AG09309 (cell line): ENCODE data around the gene RXYLT1.

Source experiments
- DNase-seq: peaks from one replicate; pipeline ENCODE4 v3.0.0-alpha.2; 2010; ENCODE audit warnings: low read depth
- H3K4me3 ChIP-seq: 2 replicates; pipeline ENCODE4 v1.5.1; 2011; ENCODE audit warnings: mild to moderate bottlenecking, low read depth, low read length, moderate library complexity; ENCODE audit not compliant: control insufficient read depth
- TF ChIP-seq, protein P1 (sequence below): IDR thresholded peaks from 2 replicates; pipeline ENCODE4 v1.5.1; 2011; ENCODE audit warnings: mild to moderate bottlenecking, low read depth, low read length, inconsistent platforms; ENCODE audit not compliant: insufficient read depth, control insufficient read depth; ENCODE audit errors: missing control alignments

Gene RXYLT1

DNA sequence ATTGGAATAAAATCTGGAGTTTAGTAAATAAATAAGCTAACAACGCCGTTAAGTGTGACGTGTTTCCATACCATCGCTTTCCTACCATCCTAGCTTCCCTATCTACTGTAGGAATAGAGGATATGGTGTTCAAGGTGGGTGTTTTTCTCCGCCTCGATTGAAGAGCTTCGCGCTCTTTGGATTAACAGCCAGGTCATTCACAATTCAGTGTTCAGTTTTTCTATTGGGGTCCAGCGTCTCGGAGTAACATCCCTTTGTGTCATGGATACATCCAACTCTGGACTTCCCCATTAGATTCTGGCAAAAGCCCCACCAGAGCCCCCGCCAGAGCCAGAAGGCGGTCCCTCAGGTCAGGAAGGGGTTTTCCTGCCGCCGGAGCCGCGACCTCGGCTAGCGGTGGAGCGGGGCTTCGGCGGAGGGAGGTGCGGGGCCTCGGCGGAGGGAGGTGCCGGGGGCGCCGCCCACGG lies 63.6 kb downstream of the RXYLT1 start:
- peak overlapping the region; percentile 53 for H3K4me3 ChIP-seq
- DNase-seq: no peak
- TF ChIP-seq, protein P1, sequence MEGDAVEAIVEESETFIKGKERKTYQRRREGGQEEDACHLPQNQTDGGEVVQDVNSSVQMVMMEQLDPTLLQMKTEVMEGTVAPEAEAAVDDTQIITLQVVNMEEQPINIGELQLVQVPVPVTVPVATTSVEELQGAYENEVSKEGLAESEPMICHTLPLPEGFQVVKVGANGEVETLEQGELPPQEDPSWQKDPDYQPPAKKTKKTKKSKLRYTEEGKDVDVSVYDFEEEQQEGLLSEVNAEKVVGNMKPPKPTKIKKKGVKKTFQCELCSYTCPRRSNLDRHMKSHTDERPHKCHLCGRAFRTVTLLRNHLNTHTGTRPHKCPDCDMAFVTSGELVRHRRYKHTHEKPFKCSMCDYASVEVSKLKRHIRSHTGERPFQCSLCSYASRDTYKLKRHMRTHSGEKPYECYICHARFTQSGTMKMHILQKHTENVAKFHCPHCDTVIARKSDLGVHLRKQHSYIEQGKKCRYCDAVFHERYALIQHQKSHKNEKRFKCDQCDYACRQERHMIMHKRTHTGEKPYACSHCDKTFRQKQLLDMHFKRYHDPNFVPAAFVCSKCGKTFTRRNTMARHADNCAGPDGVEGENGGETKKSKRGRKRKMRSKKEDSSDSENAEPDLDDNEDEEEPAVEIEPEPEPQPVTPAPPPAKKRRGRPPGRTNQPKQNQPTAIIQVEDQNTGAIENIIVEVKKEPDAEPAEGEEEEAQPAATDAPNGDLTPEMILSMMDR: no peak

DNA sequence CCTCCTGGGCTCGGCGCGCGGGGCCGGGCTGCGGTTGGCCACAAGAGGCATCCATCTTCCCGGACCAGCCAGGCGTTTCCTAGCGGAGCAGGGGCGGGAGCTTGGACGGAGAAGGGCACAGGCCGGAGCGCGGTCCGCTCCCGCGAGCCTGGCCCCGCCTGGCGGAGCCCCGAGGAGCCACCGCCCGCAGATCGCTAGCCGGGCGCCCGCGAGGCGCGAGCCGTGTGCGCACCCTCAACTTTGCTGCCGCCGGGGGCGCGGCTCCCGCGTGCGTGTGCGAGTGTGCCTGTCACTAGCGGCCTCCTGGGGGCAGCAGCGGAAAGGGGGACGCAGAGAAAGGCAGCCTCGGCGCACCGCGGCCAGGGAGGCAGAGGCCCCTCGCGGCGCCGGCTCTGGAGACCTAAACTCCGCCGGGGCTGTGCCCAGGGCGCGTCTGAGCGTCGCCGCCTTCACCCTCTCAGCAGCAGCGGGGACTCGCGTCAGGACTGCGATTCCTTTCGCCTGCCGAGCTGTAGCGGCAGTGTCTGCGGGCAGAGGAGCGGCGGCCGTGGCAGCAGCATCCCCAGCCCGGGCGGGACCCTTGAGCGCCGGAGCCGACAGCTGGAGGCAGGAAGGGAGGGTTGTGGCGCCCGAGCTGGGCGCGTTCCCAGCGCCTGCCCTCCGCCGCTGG lies 64.1 kb downstream of the RXYLT1 start:
- H3K4me3 ChIP-seq: peak overlapping the region; percentile 88
- DNase-seq: peak; percentile 85
- TF ChIP-seq, protein P1: peak; percentile 86

DNA sequence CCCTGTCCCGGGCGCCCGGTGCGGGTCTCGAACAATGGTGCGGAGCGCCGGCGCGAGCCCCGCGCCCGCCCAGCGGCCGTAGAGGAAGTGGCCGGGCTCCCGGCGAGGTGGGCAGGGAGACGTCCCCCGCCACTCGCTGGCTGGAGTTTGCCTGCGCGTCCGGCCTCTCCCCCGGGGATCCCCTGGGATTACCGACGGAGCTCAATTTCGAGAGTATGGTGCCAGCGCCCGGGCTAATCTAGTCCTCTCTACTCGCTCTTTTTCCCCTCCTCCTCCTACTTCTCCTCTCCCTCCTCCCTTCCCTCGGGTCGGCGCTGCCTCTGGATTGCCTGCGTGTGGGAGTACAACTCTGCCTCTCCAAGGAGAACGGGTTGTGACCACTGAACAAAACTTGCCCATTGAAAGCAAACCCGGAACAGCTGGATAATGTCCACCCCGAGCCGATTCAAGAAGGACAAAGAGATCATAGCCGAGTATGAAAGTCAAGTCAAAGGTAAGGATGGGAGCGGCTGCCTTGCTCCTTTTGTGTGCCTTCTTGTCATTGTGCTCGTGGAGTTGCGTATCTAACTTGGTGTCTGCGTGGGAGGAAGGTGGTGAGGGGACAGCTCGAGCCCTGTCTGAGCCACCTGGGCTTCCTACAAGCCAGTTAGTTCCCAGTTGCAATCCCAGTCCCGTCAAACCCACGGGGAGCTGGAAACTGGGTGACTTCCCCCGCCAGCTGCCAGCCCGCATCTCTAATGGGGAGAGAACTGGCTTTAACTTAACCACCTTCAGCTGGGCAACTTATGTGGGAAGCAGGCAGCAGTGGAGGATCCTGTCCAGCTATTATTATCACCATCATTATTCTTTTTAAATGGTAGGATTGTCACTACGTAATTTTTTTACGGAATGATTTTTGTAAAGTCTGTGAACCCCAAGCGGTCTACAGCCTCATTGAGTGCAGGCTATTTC lies 65.0 kb downstream of the RXYLT1 start, which contains the start of gene SRGAP1:
SRGAP1 (plus strand) TSS at position 310 of the 951 bp plus-strand sequence; CDS start at position 427, 117 bp downstream.
- H3K4me3 ChIP-seq: peak within 1 kb of the TSS; percentile 88
- peak; percentile 29 for DNase-seq
- TF ChIP-seq, protein P1: peak; percentile 4

DNA sequence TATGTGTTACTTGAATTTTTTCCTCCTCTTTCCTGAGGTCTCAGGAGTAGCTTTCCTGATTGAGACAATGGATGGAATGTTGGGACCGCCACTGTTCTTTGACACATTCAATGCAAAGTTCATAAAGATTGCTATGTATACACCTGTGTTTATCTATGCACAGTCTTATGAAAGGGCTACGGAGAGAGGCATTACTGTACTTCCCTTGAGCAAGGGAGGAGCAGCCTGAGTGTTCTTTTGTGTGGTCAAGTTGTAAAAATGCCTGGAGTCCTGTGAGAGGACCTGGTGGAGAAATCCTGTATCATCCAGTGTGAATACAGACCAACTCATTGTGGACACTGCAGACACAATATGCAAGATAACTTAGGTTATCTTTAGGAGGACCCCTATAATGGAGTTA lies 66.0 kb downstream of the RXYLT1 start:
- TF ChIP-seq, protein P1: no peak
- DNase-seq: peak; percentile 34
- H3K4me3 ChIP-seq: peak overlapping the region; percentile 88

DNA sequence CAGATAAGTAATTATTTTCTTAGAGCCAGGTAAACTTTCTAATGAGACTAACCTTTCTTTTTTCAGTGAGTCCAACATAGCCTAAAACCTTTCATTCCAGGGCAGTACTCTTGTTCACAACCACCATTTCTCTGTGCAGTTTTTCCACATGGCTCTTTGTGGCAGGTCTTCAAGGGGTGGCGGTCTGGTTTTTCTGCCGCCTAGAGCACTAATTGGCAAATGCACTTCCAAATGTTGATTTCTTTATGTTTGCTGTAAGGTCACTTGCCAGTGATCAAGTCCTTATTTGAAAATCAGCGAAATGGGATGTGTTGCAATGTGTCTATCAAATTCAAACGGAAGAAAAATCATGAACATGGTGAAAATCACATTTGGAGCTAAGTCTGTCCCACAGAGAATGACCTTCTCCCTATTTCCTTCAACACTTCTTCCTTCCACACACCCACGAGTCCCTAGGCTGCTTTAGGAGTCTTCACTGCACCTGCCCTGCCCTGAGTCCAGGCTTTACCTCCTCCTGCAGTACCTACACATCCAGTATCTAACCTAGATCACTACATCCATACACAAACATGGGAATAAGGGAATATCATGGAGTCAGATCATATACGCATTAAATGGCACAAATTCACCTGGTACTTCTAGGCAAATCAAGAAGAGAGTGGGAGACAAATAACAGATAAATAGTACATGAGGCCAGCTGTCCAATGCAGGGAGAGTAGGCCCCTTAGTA lies 66.7 kb downstream of the RXYLT1 start:
- DNase-seq: no peak
- H3K4me3 ChIP-seq: peak overlapping the region; percentile 88
- TF ChIP-seq, protein P1: no peak

DNA sequence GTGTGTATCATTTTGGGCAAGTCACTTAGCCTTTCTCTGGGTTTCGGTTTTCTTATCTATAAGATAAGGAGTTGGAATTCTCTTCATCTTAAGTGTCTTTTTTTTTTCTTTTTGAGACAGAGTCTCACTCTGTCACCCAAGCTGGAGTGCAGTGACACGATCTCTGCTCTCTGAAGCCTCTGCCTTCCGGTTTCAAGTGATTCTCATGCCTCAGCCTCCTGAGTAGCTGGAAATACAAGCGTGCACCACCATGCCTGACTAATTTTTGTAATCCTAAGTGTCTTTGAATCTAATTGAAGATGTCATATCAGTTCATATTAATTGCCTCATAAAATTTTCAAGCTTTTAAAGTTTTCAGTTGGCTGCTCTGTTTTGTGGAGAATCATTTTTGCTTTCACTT lies 68.7 kb downstream of the RXYLT1 start:
- H3K4me3 ChIP-seq: no peak overlapping the region
- TF ChIP-seq, protein P1: no peak

More for the DNA sequence above, 68.7 kb downstream of the RXYLT1 start:
- DNase-seq: no peak
